ENCODE data around the gene PRDX4.

PRDX4 gene

GRCh38 chrX:23729214-23729613 is 61.9 kb downstream of the PRDX4 start:
- no peak overlapping the region for H3K27ac Mint-ChIP-seq
- H3K4me1 Mint-ChIP-seq, result peaks cover 15% of the 10 kb centered on the region
- no peaks in the 10 kb centered on the region for H3K27me3 Mint-ChIP-seq
- H3K9me3 Mint-ChIP-seq, result no peaks in the 10 kb centered on the region
- no peak overlapping the region for H3K4me3 Mint-ChIP-seq
- H3K36me3 Mint-ChIP-seq, result peaks cover 2% of the 10 kb centered on the region

GRCh38 chrX:23731951-23732350 is 64.7 kb downstream of the PRDX4 start:
- no peaks in the 10 kb centered on the region for H3K9me3 Mint-ChIP-seq
- H3K4me1 Mint-ChIP-seq, result peaks cover 15% of the 10 kb centered on the region
- no peak overlapping the region for H3K4me3 Mint-ChIP-seq
- no peaks in the 10 kb centered on the region for H3K27me3 Mint-ChIP-seq
- peaks cover 2% of the 10 kb centered on the region for H3K36me3 Mint-ChIP-seq
- H3K27ac Mint-ChIP-seq, result no peak overlapping the region

GRCh38 chrX:23732704-23733103 is 65.4 kb downstream of the PRDX4 start:
- H3K27ac Mint-ChIP-seq, result peak overlapping the region; percentile 57
- peak overlapping the region; percentile 36 for H3K4me3 Mint-ChIP-seq
- peaks cover 15% of the 10 kb centered on the region for H3K4me1 Mint-ChIP-seq
- no peaks in the 10 kb centered on the region for H3K27me3 Mint-ChIP-seq
- H3K36me3 Mint-ChIP-seq, result peaks cover 2% of the 10 kb centered on the region
- no peaks in the 10 kb centered on the region for H3K9me3 Mint-ChIP-seq
